ENCODE measurements around the gene SMAD6.
A peak's percentile ranks its signal among the peaks of the same experiment; 100 is the strongest.

The SMAD6 gene

GRCh38 chr15:66703540-66703941, 1.5 kb downstream of the SMAD6 start:
- peak; percentile 35 for DNase-seq (ENCODE audit: low spot score)

- no peak for DNase-seq (ENCODE audit: low spot score)
Observed at GRCh38 chr15:66704019-66704802, 2.2 kb downstream of the SMAD6 start.

GRCh38 chr15:66704803-66705153, 2.7 kb downstream of the SMAD6 start:
- DNase-seq (ENCODE audit: low spot score), result no peak

- DNase-seq (ENCODE audit: low spot score), result no peak
Observed at GRCh38 chr15:66705277-66706146, 3.5 kb downstream of the SMAD6 start.

- no peak for DNase-seq (ENCODE audit: low spot score)
Observed at GRCh38 chr15:66706225-66706732, 4.2 kb downstream of the SMAD6 start.

- no peak for DNase-seq (ENCODE audit: low spot score)
Observed at GRCh38 chr15:66706840-66707239, 4.8 kb downstream of the SMAD6 start.

- DNase-seq (ENCODE audit: low spot score), result no peak
Observed at GRCh38 chr15:66707310-66708082, 5.5 kb downstream of the SMAD6 start.

- no peak for DNase-seq (ENCODE audit: low spot score)
Observed at GRCh38 chr15:66708389-66708788, 6.4 kb downstream of the SMAD6 start.

- no peak for DNase-seq (ENCODE audit: low spot score)
Observed at GRCh38 chr15:66709884-66710283, 7.8 kb downstream of the SMAD6 start.

GRCh38 chr15:66711260-66711659, 9.2 kb downstream of the SMAD6 start:
- no peak for DNase-seq (ENCODE audit: low spot score)

- DNase-seq (ENCODE audit: low spot score), result no peak
Observed at GRCh38 chr15:66711862-66712261, 9.8 kb downstream of the SMAD6 start.

- DNase-seq (ENCODE audit: low spot score), result no peak
Observed at GRCh38 chr15:66713843-66714508, 11.9 kb downstream of the SMAD6 start.

- DNase-seq (ENCODE audit: low spot score), result no peak
Observed at GRCh38 chr15:66714543-66714981, 12.5 kb downstream of the SMAD6 start.

GRCh38 chr15:66715181-66715624, 13.2 kb downstream of the SMAD6 start:
- DNase-seq (ENCODE audit: low spot score), result no peak

- no peak for DNase-seq (ENCODE audit: low spot score)
Observed at GRCh38 chr15:66715720-66716655, 14.0 kb downstream of the SMAD6 start.

GRCh38 chr15:66716656-66717020, 14.6 kb downstream of the SMAD6 start:
- no peak for DNase-seq (ENCODE audit: low spot score)

- DNase-seq (ENCODE audit: low spot score), result no peak
Observed at GRCh38 chr15:66718220-66718988, 16.4 kb downstream of the SMAD6 start.

GRCh38 chr15:66719471-66719870, 17.4 kb downstream of the SMAD6 start:
- no peak for DNase-seq (ENCODE audit: low spot score)

GRCh38 chr15:66720206-66721010, 18.4 kb downstream of the SMAD6 start:
- no peak for DNase-seq (ENCODE audit: low spot score)
